GM19463 (cell line): Measurements from ENCODE around the gene TDRD7.
A peak's percentile ranks its signal among the peaks of the same experiment; 100 is the strongest.

ENCODE experiments used
- ATAC-seq: cut with Tn5 transposase; IDR thresholded peaks from one replicate; pipeline ENCODE4 v1.9.1; 2021; ENCODE audit warnings: mild to moderate bottlenecking, moderate library complexity; ENCODE audit not compliant: unreplicated experiment

TDRD7 gene, protein sequence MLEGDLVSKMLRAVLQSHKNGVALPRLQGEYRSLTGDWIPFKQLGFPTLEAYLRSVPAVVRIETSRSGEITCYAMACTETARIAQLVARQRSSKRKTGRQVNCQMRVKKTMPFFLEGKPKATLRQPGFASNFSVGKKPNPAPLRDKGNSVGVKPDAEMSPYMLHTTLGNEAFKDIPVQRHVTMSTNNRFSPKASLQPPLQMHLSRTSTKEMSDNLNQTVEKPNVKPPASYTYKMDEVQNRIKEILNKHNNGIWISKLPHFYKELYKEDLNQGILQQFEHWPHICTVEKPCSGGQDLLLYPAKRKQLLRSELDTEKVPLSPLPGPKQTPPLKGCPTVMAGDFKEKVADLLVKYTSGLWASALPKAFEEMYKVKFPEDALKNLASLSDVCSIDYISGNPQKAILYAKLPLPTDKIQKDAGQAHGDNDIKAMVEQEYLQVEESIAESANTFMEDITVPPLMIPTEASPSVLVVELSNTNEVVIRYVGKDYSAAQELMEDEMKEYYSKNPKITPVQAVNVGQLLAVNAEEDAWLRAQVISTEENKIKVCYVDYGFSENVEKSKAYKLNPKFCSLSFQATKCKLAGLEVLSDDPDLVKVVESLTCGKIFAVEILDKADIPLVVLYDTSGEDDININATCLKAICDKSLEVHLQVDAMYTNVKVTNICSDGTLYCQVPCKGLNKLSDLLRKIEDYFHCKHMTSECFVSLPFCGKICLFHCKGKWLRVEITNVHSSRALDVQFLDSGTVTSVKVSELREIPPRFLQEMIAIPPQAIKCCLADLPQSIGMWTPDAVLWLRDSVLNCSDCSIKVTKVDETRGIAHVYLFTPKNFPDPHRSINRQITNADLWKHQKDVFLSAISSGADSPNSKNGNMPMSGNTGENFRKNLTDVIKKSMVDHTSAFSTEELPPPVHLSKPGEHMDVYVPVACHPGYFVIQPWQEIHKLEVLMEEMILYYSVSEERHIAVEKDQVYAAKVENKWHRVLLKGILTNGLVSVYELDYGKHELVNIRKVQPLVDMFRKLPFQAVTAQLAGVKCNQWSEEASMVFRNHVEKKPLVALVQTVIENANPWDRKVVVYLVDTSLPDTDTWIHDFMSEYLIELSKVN

DNA sequence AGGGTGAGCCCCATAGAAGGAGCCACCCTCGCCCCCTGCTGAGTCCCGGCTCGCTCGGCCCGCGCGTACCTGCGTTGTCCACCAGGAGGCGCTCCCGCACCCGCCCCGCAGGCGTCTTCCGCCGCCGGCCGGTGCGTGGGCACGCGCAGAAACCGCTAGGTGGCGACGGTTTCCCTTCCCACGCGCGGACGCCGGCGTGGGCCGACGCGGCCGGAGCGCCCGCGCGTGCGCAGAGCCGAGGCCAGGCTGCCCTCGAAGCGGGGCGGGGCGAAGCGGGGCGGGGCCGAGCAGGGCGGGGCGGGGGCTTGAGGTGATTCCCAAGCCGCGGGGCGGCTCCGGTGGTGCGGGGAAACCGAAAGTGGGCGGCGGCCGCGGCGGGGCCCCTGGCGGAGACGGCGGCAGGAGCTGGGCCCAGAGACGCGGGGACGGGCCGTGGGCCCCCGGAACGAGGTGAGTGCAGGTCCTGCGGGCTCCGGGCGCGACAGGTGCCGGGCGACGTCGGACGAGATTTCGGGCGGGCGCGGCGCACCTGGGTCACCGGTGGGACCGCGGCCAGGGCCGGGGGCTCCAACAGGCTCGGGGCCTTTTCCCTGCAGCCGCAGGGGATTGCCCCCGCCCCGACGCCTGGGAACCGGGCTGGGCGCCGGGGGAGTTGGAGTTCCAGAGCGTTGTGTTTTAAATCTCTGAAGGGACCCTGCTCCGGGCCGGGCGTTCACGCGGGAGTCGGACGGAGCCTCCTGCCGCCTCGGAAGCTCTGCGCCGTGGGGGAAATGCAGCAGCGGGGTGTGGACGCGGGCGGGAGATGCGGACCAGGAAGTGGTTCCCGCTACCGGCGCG lies at the start of gene TDRD7:
Gene TDRD7 (plus strand): TSS at position 308 of the 837 bp plus-strand sequence. CDS start 16,370 bp downstream, outside the sequence.
- ATAC-seq: peak; percentile 76

- peak; percentile 48 for ATAC-seq
Measured at GRCh38 chr9:97362777-97363545, 48.9 kb upstream of the TDRD7 start.

DNA sequence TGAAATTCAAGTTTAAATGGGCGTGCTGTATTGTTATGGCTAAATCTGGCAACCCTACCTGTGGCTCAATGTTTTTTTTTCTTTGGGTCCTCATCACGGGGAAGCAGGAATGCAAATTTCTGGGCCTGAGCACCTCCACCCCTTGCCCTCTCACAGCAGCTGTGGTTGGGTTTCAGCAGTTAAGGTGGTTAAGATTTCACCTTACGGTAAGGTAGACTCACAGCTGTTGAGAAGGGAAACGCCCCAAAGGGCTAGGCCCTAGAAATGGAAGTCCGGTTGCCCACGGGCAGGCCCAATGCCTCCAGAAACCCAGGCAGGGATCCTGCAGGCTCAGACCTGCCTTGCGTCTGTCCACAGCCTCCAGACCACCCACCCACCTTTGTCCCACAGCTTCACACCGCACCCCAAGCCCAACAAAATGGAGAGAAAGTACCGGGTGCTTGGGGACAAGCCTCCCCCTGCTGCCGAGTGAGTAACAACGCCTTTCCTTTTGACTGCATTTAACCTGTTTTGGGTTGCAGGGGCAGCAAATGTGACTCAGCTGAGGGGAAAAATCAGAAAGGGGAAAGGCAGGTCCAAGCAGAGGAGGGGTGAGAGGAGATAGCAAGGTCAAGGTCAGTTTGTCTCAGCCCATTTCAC lies 48.1 kb upstream of the TDRD7 start:
- ATAC-seq: no peak

DNA sequence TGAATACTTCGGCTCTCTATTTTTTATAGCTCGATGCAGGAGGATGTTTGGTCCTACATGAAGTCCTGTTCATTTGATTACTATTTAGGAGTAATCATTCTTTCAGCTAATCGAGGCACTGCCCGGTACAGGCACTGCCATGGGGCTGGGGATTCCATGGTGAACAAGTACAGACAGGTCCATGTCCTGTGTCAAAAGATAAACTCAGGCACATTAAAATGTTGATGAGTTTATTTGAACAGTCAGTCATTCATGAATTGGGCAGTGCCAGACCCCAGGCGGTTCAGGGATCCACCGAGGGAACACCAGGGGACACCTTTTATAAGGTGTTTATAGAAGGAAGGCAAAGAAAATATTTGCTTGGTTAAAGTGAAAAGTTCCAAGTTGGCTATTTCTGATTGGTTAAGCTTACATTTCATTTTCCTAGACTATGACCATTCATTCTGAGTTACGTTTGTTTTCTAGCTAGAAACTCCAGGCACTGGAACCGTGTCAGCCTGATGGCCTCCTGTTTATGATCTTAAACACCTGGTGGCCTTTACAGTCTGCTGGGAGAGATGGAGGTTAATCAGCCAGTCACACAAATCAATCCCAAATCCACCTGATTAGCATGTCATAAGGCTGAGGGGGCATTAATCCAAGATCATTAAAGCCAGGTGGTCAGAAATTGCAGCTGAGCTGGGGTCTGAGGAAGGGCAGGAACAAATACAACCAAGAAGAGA lies 47.0 kb upstream of the TDRD7 start:
- ATAC-seq: no peak

GRCh38 chr9:97365634-97366033 lies 46.3 kb upstream of the TDRD7 start:
- no peak for ATAC-seq

DNA sequence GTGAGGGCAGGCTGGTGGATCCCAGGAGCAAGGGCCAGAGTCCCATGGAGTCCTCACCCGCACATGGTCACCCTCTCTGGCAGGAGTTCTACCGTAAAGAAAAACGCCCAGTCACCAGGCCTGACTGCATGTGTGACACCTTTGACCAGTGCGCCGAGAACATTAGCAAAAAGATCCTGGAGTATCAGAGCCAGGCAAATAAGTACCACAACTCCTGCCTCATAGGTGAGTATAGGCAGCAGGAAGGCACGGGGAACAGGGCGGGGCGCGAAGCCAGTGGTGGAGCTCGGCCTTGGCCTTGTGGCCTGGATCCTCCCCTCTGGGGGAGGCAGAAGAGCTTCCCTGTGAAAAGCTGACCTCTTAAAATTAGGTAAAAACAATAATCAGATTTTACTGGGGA lies 45.4 kb upstream of the TDRD7 start:
- ATAC-seq: no peak

GRCh38 chr9:97366889-97367288 lies 45.0 kb upstream of the TDRD7 start:
- no peak for ATAC-seq

GRCh38 chr9:97367729-97368128 lies 44.2 kb upstream of the TDRD7 start:
- ATAC-seq: no peak

DNA sequence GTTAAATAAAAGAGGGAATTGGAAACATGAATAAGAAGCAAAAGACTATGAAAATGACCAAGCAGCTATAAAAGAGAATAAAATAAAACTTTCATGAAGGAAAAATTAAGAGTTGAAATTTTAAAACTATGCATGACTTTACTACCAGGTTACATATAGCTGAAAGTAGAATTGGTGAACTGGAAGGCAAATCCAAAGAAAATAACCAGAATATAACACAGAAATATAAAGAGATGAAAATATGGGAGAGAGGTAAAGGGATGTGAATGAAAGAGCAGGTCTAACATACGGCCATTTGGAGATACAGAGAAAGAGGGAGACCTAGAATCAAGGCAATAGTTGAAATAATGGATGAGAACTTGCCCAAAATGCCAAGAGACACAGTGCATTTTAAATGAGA lies 42.9 kb upstream of the TDRD7 start:
- no peak for ATAC-seq

- no peak for ATAC-seq
Measured at GRCh38 chr9:97372580-97372979, 39.3 kb upstream of the TDRD7 start.

DNA sequence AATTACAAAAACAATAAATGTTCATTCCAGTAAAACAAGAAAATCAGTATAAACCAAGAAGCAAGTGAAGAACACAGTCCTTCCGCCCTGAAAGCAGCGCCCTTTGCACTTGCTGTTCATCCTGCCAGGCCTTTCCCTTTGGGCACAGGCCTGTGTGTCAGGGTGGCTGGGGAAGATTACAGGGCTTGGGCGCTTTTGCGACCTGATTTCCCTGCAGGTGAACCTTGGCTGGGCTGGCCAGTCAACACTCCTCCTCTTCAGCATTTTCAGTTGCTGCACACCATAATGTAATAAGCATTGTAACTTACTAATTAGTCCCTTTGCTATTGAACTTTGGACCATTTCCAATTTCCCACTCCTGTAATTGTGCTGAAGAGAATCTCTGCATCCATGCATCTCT lies 38.6 kb upstream of the TDRD7 start:
- ATAC-seq: no peak

GRCh38 chr9:97374811-97375210 lies 37.1 kb upstream of the TDRD7 start:
- no peak for ATAC-seq

DNA sequence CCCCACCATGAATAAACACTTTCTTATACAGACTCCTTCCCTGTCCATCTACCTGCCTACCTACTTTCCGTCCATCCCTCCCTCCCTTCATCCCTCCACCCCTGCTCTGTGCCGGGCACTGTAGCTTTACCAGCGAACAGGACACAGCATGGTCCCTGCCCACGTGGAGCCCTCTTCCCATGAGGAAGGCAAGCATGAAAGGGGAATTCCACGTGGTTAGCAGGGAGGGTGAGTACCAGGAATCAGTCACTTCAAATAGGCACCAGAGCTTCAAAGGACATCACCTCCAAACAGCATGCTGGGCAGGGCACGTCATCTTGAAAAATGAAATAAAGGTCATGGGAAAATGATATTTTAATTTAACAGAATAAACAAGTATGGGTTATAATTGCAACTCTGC lies 35.0 kb upstream of the TDRD7 start:
- no peak for ATAC-seq

GRCh38 chr9:97382099-97382718 lies 29.7 kb upstream of the TDRD7 start:
- ATAC-seq: peak; percentile 60

DNA sequence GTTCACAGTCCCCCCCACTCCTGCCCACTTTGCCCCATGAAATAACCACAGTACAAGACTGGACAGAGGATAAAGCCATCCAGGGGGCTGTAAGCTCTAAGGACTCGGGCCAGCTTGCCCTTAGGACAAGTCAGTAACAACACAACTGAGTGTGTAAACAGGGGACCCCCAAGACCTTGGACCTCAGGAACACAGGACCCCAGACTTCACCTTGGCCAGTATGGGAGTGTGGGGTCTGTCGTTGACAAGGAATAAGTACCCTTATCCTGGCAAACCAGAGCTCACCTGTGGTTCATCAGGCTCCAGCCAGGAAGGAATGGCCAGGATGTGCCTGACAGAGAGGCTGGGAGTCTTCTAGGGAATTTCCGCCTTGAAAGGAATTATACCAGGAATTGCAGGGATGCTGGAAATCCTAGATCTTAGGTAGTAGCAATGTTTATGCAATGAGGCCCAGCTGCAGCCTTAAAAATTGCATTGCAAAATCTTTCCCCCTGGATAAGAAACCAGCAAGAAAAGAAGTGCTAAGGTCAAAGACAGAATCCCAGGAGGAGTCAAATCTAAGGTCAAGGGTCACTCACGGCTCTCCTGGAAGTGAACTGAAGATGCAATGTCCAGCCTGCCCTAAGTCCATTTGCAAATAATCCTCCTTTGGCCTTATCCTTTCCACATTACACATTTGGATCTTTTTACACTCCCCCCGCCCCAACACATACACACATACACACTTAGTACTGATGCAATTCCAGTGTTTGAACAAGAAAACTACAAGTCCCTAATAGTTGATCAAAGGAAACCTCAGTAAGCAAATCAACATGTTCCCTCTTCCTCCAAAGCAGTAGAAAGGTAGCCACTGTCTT lies 27.3 kb upstream of the TDRD7 start:
- no peak for ATAC-seq

DNA sequence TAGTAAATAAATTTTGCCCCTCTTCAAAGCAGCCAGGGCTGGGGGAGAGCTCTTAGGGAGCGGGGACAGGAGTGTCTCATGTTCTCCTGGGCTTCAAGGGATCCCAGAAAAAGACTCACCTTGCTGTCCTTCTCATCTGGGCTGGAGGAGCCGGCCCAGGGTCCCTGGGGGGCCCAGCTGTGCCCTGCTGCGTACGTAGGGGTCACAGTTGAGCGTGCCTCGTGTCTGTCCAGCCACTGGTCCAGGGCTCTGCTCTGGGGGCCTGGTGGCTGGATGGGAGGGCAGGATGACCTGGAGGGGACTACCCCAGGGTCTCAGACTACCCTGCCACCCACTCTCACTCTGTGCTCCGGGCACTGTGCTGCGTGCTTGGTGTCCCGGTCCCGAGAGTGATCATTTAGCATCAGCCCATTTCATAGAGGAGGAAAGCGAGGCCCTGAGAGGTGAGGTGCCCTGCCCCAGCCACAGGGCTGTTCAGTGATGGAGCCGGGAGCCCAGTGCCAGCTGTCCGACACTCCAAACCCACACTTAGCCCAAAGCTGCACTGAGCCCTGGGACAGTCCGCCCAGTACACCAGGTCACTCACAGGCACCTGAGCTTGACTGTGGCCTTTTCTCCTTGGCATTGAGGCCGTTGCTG lies 26.2 kb upstream of the TDRD7 start:
- no peak for ATAC-seq

GRCh38 chr9:97386265-97386633 lies 25.6 kb upstream of the TDRD7 start:
- no peak for ATAC-seq
